Mesenchymal stem cell (in vitro differentiated cells and primary cell): ENCODE data around the gene GRM1.
A peak's percentile ranks its signal among the peaks of the same experiment; 100 is the strongest.

Experiments used
- DNase-seq: peaks from one replicate; pipeline ENCODE4 v3.0.0-alpha.2; 2013
- H2AFZ ChIP-seq: one replicate; pipeline ENCODE4 v1.6.1; 2013; ENCODE audit warnings: low read depth, mild to moderate bottlenecking, control low read depth, inconsistent platforms, low read length, moderate library complexity
- H2AK5ac ChIP-seq: 2 replicates; pipeline ENCODE4 v1.6.1; 2013; ENCODE audit warnings: low read length, moderate library complexity, mild to moderate bottlenecking, inconsistent platforms; ENCODE audit not compliant: severe bottlenecking
- H2BK120ac ChIP-seq: one replicate; pipeline ENCODE4 v1.6.1; 2013; ENCODE audit warnings: low read depth, mild to moderate bottlenecking, inconsistent platforms, low read length, moderate library complexity
- H2BK12ac ChIP-seq, 2 experiments: one replicate each; pipeline ENCODE4 v1.6.1; 2013; ENCODE audit warnings: inconsistent platforms in 2 of 2, low read length in 2 of 2, mild to moderate bottlenecking in 2 of 2, moderate library complexity in 2 of 2, control low read depth in 1 of 2
- H2BK15ac ChIP-seq: one replicate; pipeline ENCODE4 v1.6.1; 2013; ENCODE audit warnings: mild to moderate bottlenecking, low read depth, inconsistent platforms; ENCODE audit not compliant: poor library complexity, severe bottlenecking
- H2BK5ac ChIP-seq: 2 replicates; pipeline ENCODE4 v1.6.1; 2013; ENCODE audit warnings: low read depth, mild to moderate bottlenecking, low read length, control low read depth, inconsistent platforms; ENCODE audit not compliant: poor library complexity, severe bottlenecking
- H3K14ac ChIP-seq, 2 experiments: one replicate each; pipeline ENCODE4 v1.6.1; 2013; ENCODE audit warnings: inconsistent platforms in 2 of 2, low read length in 2 of 2, control low read depth in 1 of 2, mild to moderate bottlenecking in 1 of 2, moderate library complexity in 1 of 2
- H3K18ac ChIP-seq, 2 experiments: one replicate each; pipeline ENCODE4 v1.6.1; 2013; ENCODE audit warnings: inconsistent platforms in 2 of 2, low read length in 2 of 2, control low read depth in 1 of 2, low read depth in 1 of 2, mild to moderate bottlenecking in 1 of 2
- H3K23ac ChIP-seq, 2 experiments: one replicate each; pipeline ENCODE4 v1.6.1; 2013; ENCODE audit warnings: inconsistent platforms in 2 of 2, low read length in 2 of 2, mild to moderate bottlenecking in 2 of 2, moderate library complexity in 2 of 2, control low read depth in 1 of 2
- H3K27ac ChIP-seq: 2 replicates; pipeline ENCODE4 v1.5.1; 2013; ENCODE audit warnings: mild to moderate bottlenecking, moderate library complexity, low read length, control low read depth, inconsistent platforms; ENCODE audit not compliant: poor library complexity, severe bottlenecking
- H3K27me3 ChIP-seq, 2 experiments: 2 replicates each; pipeline versions ENCODE4 v1.6.1 to v1.7.0; 2013; ENCODE audit warnings: low read length in 2 of 2, mild to moderate bottlenecking in 2 of 2, moderate library complexity in 2 of 2, control low read depth in 1 of 2, inconsistent platforms in 1 of 2; ENCODE audit not compliant: control insufficient read depth in 1 of 2, insufficient read depth in 1 of 2
- H3K36me3 ChIP-seq, 2 experiments: 2 replicates each; pipeline versions ENCODE4 v1.6.1 to v1.7.0; 2013; ENCODE audit warnings: low read length in 2 of 2, control low read depth in 1 of 2, inconsistent platforms in 1 of 2, low read depth in 1 of 2, mild to moderate bottlenecking in 1 of 2; ENCODE audit not compliant: insufficient read depth in 2 of 2, control insufficient read depth in 1 of 2
- H3K4ac ChIP-seq, 2 experiments: one replicate each; pipeline ENCODE4 v1.6.1; 2013; ENCODE audit warnings: inconsistent platforms in 2 of 2, low read length in 2 of 2, mild to moderate bottlenecking in 2 of 2, moderate library complexity in 2 of 2, control low read depth in 1 of 2, low read depth in 1 of 2
- H3K4me1 ChIP-seq: 2 replicates; pipeline ENCODE4 v1.6.1; 2013; ENCODE audit warnings: low read depth, low read length, control low read depth; ENCODE audit not compliant: control insufficient read depth, insufficient read depth
- H3K4me2 ChIP-seq: 2 replicates; pipeline ENCODE4 v1.6.1; 2013; ENCODE audit warnings: low read length, mild to moderate bottlenecking, inconsistent platforms; ENCODE audit not compliant: poor library complexity, severe bottlenecking
- H3K4me3 ChIP-seq, 2 experiments: 2 replicates each; pipeline versions ENCODE4 v1.5.1 to v1.7.0; 2013; ENCODE audit warnings: low read length in 2 of 2, mild to moderate bottlenecking in 2 of 2, control low read depth in 1 of 2, low read depth in 1 of 2; ENCODE audit not compliant: insufficient read depth in 1 of 2
- H3K79me1 ChIP-seq: replicated peaks from 2 replicates; pipeline ENCODE4 v1.6.1; 2013; ENCODE audit warnings: mild to moderate bottlenecking, control low read depth, low read length, inconsistent platforms; ENCODE audit not compliant: poor library complexity, severe bottlenecking
- H3K9ac ChIP-seq: 2 replicates; pipeline ENCODE4 v1.7.0; 2013; ENCODE audit warnings: mild to moderate bottlenecking, low read length, moderate library complexity
- H3K9me3 ChIP-seq: 2 replicates; pipeline ENCODE4 v1.7.0; 2013; ENCODE audit warnings: mild to moderate bottlenecking, low read length; ENCODE audit not compliant: control insufficient read depth
- H4K8ac ChIP-seq: one replicate; pipeline ENCODE4 v1.6.1; 2013; ENCODE audit warnings: inconsistent platforms, mild to moderate bottlenecking, low read length, moderate library complexity
- H4K91ac ChIP-seq: one replicate; pipeline ENCODE4 v1.6.1; 2013; ENCODE audit warnings: mild to moderate bottlenecking, low read length, inconsistent platforms
- WGBS: methylation state at CpG from one replicate; pipeline ENCODE4 v1.1.7; 2013; ENCODE audit warnings: mixed read lengths; 5-methylcytosine and 5-hydroxymethylcytosine counted together

The GRM1 gene

DNA sequence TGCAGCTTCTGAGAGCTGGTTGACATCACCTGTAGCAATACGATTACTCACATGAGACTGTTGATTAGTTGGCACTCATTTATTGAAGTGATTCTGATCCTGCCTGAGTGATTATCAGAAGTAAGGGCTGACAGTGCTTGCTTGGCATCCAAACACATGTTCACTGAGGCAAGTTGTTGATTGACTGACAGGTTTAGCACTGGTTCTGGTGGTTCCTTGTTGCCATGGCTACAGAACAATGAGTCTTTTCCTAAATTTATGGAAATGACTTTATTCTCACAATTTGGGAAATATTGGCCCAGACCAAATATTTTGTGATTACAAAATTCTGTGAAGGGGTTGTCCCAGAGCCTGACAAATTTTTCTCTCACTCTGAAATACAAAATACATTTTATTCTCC is 368.8 kb downstream of the GRM1 start:
- no peak overlapping the region for H3K18ac ChIP-seq
- H3K27ac ChIP-seq, result no peak overlapping the region
- no peaks in the 10 kb centered on the region for H3K79me1 ChIP-seq
- no peak overlapping the region for H3K14ac ChIP-seq
- WGBS, result 100% methylated on average over 1 of the region's 1 CpG
- no peak overlapping the region for H2AK5ac ChIP-seq
- no peak overlapping the region for H3K4me3 ChIP-seq
- no peak overlapping the region for H4K91ac ChIP-seq
- H3K4me2 ChIP-seq, result no peak overlapping the region
- H3K27me3 ChIP-seq, result no peaks in the 10 kb centered on the region
- H3K9me3 ChIP-seq, result no peaks in the 10 kb centered on the region
- H3K23ac ChIP-seq, result no peak overlapping the region
- H3K9ac ChIP-seq, result no peak overlapping the region
- no peak for DNase-seq
- no peak overlapping the region for H2BK120ac ChIP-seq
- no peak overlapping the region for H2BK12ac ChIP-seq
- H3K4ac ChIP-seq, result no peak overlapping the region
- H2BK5ac ChIP-seq, result no peak overlapping the region
- H3K36me3 ChIP-seq, result no peaks in the 10 kb centered on the region
- H4K8ac ChIP-seq, result no peak overlapping the region
- no peak overlapping the region for H2AFZ ChIP-seq
- no peak overlapping the region for H2BK15ac ChIP-seq
- no peaks in the 10 kb centered on the region for H3K4me1 ChIP-seq

DNA sequence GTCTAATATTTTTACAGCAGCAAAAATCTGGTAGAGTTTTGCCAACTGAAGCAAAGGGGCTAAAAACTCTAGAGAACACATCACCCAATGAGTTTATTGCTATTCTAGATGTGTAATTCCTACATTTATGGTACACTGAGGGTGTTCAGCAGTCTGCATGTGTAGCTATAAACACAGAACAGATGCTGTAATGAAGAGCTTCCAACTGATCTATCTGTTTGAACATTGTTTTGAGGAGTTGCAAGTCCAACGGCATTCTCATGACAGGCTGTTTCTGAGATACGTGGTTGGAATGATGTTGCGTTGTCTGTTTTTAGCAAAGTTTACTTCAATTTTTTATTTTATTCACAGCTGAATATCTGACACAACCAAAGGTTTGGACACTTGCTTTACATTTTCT is 373.6 kb downstream of the GRM1 start:
- no peak overlapping the region for H3K14ac ChIP-seq
- H4K91ac ChIP-seq, result no peak overlapping the region
- H3K27me3 ChIP-seq, result no peaks in the 10 kb centered on the region
- H3K4me2 ChIP-seq, result no peak overlapping the region
- H3K4me1 ChIP-seq, result no peaks in the 10 kb centered on the region
- no peak overlapping the region for H2BK12ac ChIP-seq
- H4K8ac ChIP-seq, result no peak overlapping the region
- no peak overlapping the region for H2BK5ac ChIP-seq
- H2AFZ ChIP-seq, result no peak overlapping the region
- peaks cover 10% of the 10 kb centered on the region for H3K9me3 ChIP-seq
- H3K36me3 ChIP-seq, result no peaks in the 10 kb centered on the region
- H3K23ac ChIP-seq, result no peak overlapping the region
- no peak overlapping the region for H3K18ac ChIP-seq
- H3K9ac ChIP-seq, result no peak overlapping the region
- no peak overlapping the region for H2AK5ac ChIP-seq
- no peak overlapping the region for H2BK120ac ChIP-seq
- DNase-seq, result no peak
- H3K4ac ChIP-seq, result no peak overlapping the region
- WGBS, result no CpG with 5 or more reads among the region's 3 CpGs
- H3K4me3 ChIP-seq, result no peak overlapping the region
- H3K79me1 ChIP-seq, result no peaks in the 10 kb centered on the region
- no peak overlapping the region for H3K27ac ChIP-seq
- no peak overlapping the region for H2BK15ac ChIP-seq

DNA sequence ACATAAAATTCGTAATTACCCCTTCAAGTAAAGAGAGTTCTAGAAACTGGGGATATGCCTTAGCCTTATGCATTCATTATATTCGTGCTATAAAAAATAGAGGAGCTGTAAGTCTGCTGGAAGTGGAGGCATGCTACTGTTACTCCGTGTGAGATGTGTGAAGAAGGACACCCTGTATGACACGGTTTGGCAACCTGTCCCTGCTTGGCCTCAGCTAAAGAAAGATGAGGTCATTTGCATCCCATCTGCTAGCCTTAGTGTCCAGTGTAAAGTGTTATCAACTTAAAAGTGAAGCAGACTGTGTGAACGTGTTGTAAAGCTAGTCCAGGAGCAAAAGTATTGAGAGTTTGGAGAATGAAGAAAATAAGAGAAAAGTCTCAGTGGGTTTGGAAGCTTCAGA is 379.7 kb downstream of the GRM1 start:
- H2BK15ac ChIP-seq, result no peak overlapping the region
- H2BK5ac ChIP-seq, result no peak overlapping the region
- no peaks in the 10 kb centered on the region for H3K4me1 ChIP-seq
- WGBS, result 74% methylated on average over 4 of the region's 5 CpGs
- no peak overlapping the region for H3K18ac ChIP-seq
- H2BK120ac ChIP-seq, result no peak overlapping the region
- H4K8ac ChIP-seq, result no peak overlapping the region
- no peak overlapping the region for H3K4me2 ChIP-seq
- no peak overlapping the region for H2AFZ ChIP-seq
- no peak for DNase-seq
- H3K36me3 ChIP-seq, result no peaks in the 10 kb centered on the region
- no peak overlapping the region for H2BK12ac ChIP-seq
- H3K27me3 ChIP-seq, result no peaks in the 10 kb centered on the region
- H3K9me3 ChIP-seq, result peaks cover 15% of the 10 kb centered on the region
- H3K23ac ChIP-seq, result no peak overlapping the region
- H3K4me3 ChIP-seq, result no peak overlapping the region
- H3K4ac ChIP-seq, result no peak overlapping the region
- H4K91ac ChIP-seq, result no peak overlapping the region
- no peak overlapping the region for H2AK5ac ChIP-seq
- H3K79me1 ChIP-seq, result no peaks in the 10 kb centered on the region
- H3K14ac ChIP-seq, result no peak overlapping the region
- no peak overlapping the region for H3K27ac ChIP-seq
- no peak overlapping the region for H3K9ac ChIP-seq

DNA sequence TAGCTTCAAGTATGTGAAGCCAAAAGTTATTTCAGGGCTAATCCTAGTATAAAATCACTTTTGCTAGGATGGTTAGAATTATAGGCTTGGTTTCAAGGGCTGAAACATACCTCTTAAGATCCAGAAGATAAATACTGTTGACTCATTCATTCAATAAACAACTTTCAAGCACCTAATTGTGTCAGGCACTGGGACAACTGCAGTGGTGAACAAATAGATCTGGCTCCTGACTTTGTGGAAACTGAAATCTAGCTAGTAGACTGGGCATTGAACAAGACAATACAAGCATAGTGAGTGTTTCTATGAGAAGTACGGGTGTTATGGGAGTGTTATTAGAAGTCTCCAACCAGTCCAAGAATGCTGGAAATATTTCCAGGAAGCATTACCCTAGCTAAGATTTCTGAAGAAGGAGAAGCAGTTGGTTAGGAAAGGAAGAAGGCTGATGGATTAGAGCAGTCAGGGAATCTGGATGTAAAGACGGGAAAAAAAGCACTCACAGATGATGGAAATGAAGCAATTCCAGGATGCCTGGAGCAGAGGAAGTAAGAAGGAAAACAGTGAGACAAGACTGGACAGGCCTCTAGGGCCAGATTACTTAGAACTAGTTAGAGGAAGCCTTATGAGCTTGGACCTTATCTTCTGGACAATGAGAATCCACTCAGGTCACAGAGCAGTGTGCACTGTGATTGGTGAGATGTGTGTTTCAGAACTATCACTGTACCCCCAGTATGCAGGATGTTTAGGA is 382.2 kb downstream of the GRM1 start:
- Histone ChIP-seq H3K36me3 (no peaks in the 10 kb centered on the region), H3K18ac (no peak overlapping the region), H3K9me3 (peaks cover 4% of the 10 kb centered on the region), H3K4me3 (no peak overlapping the region), H3K4ac (no peak overlapping the region), H2AK5ac (no peak overlapping the region), H3K4me1 (no peaks in the 10 kb centered on the region), H2BK15ac (no peak overlapping the region), H4K91ac (no peak overlapping the region), H3K4me2 (no peak overlapping the region), H2BK12ac (no peak overlapping the region), H3K14ac (no peak overlapping the region), H3K79me1 (no peaks in the 10 kb centered on the region), H4K8ac (no peak overlapping the region), H3K27ac (no peak overlapping the region), H3K23ac (no peak overlapping the region), H3K27me3 (no peaks in the 10 kb centered on the region), H2BK120ac (peak overlapping the region; percentile 23), H3K9ac (no peak overlapping the region), H2AFZ (no peak overlapping the region), H2BK5ac (no peak overlapping the region)
- peak; percentile 47 for DNase-seq
- 53% methylated on average over 2 of the region's 2 CpGs for WGBS
